GM19328 (cell line): ENCODE data around the gene KCNQ1.

Experiments used
- ATAC-seq: cut with Tn5 transposase; IDR thresholded peaks from one replicate; pipeline ENCODE4 v1.9.1; 2021; ENCODE audit warnings: mild to moderate bottlenecking, moderate library complexity; ENCODE audit not compliant: unreplicated experiment

KCNQ1 gene

GRCh38 chr11:2508793-2509192, 64.0 kb downstream of the KCNQ1 start:
- no peak for ATAC-seq

- ATAC-seq, result no peak
These were observed 64.7 kb downstream of the KCNQ1 start for GRCh38 chr11:2509481-2510001.

- ATAC-seq, result no peak
These were observed 66.0 kb downstream of the KCNQ1 start for GRCh38 chr11:2510626-2511402.

GRCh38 chr11:2511421-2512369, 66.9 kb downstream of the KCNQ1 start:
- no peak for ATAC-seq

- ATAC-seq, result no peak
These were observed 67.9 kb downstream of the KCNQ1 start for GRCh38 chr11:2512431-2513407.

- ATAC-seq, result no peak
These were observed 68.6 kb downstream of the KCNQ1 start for GRCh38 chr11:2513441-2513840.

- ATAC-seq, result no peak
These were observed 70.8 kb downstream of the KCNQ1 start for GRCh38 chr11:2515401-2516275.

GRCh38 chr11:2516276-2517015, 71.6 kb downstream of the KCNQ1 start:
- ATAC-seq, result no peak

GRCh38 chr11:2517016-2517385, 72.2 kb downstream of the KCNQ1 start:
- ATAC-seq, result no peak

- ATAC-seq, result no peak
These were observed 72.7 kb downstream of the KCNQ1 start for GRCh38 chr11:2517386-2518064.

GRCh38 chr11:2518111-2518982, 73.5 kb downstream of the KCNQ1 start:
- ATAC-seq, result no peak

GRCh38 chr11:2518983-2519340, 74.2 kb downstream of the KCNQ1 start:
- ATAC-seq, result no peak

- ATAC-seq, result no peak
These were observed 74.7 kb downstream of the KCNQ1 start for GRCh38 chr11:2519517-2519861.

- ATAC-seq, result no peak
These were observed 75.3 kb downstream of the KCNQ1 start for GRCh38 chr11:2519862-2520735.

GRCh38 chr11:2520736-2521035, 75.9 kb downstream of the KCNQ1 start:
- no peak for ATAC-seq

- no peak for ATAC-seq
These were observed 76.4 kb downstream of the KCNQ1 start for GRCh38 chr11:2521081-2521732.
